Effector CD4-positive, alpha-beta T cell (primary cell): Measurements from ENCODE around the gene KIF5A.

ENCODE experiments used
- DNase-seq: peaks from one replicate; pipeline ENCODE4 v3.0.0-alpha.2; 2020

The KIF5A gene

GRCh38 chr12:57622293-57623245 lies 72.7 kb downstream of the KIF5A start:
- no peak for DNase-seq

- no peak for DNase-seq
Measured at GRCh38 chr12:57623385-57623784, 73.5 kb downstream of the KIF5A start.

- DNase-seq: no peak
Measured at GRCh38 chr12:57623811-57624390, 74.1 kb downstream of the KIF5A start.

GRCh38 chr12:57624441-57625220 lies 74.8 kb downstream of the KIF5A start:
- no peak for DNase-seq

GRCh38 chr12:57625261-57626032 lies 75.6 kb downstream of the KIF5A start:
- DNase-seq: no peak

- DNase-seq: no peak
Measured at GRCh38 chr12:57626111-57626920, 76.5 kb downstream of the KIF5A start.

GRCh38 chr12:57626921-57627445 lies 77.1 kb downstream of the KIF5A start:
- DNase-seq: no peak

GRCh38 chr12:57627501-57628279 lies 77.8 kb downstream of the KIF5A start:
- DNase-seq: no peak

- DNase-seq: no peak
Measured at GRCh38 chr12:57628280-57629191, 78.7 kb downstream of the KIF5A start.

- DNase-seq: no peak
Measured at GRCh38 chr12:57629897-57630471, 80.1 kb downstream of the KIF5A start.

- DNase-seq: no peak
Measured at GRCh38 chr12:57630891-57631433, 81.1 kb downstream of the KIF5A start.

GRCh38 chr12:57631566-57632072 lies 81.8 kb downstream of the KIF5A start:
- DNase-seq: no peak

- no peak for DNase-seq
Measured at GRCh38 chr12:57632073-57632957, 82.5 kb downstream of the KIF5A start.

GRCh38 chr12:57632958-57633840 lies 83.4 kb downstream of the KIF5A start, which contains the start of gene B4GALNT1:
Gene B4GALNT1, minus strand, starts transcription at chr12:57633201. Its CDS starts 1,069 bp downstream, at chr12:57632132.
- DNase-seq: peak; percentile 44
